ENCODE results near the gene PCID2. TPM values are rescaled to one million over a fixed set of nuclear protein-coding genes. Genes with fewer than 3 reads are reported as not detected.

The PCID2 gene
- total RNA-seq, 1 donor from 2014 or later = 41.5 TPM

DNA sequence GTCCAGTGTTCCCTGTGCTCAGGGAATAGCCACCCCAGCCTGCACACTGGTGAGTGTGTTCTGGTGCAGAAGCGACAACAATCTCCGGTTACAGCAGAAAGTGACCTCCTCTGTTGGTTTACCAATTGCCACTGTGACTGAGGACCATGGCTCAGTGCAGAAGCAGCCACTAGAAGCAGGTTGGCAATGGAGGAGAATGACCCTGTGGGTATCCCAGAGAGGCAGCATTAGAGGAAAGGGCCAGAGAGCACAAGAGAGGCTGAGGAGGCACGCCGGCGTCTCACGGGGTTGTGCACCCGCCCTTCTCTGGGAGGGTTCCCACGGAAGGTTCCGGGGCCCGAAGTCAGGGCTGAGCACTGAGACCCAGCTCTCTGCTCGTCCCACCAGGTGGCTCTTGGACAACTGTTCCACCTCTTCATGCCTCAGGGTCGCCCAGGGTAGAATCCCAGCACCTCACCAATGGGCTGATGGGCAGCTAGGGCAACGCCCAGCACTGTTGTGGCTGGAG, 36.0 kb downstream of the PCID2 start:
- Histone ChIP-seq H3K36me3 (peaks cover 25% of the 10 kb centered on the region), H3K4me1 (no peaks in the 10 kb centered on the region), H3K9me3 (no peaks in the 10 kb centered on the region), H3K27ac (no peak overlapping the region), H3K4me3 (no peak overlapping the region), H3K27me3 (no peaks in the 10 kb centered on the region)
- intact Hi-C loops (cut with DNase I) = no loop called here
- ATAC-seq = no peak
- no peak for DNase-seq
- TF ChIP-seq, protein P1, sequence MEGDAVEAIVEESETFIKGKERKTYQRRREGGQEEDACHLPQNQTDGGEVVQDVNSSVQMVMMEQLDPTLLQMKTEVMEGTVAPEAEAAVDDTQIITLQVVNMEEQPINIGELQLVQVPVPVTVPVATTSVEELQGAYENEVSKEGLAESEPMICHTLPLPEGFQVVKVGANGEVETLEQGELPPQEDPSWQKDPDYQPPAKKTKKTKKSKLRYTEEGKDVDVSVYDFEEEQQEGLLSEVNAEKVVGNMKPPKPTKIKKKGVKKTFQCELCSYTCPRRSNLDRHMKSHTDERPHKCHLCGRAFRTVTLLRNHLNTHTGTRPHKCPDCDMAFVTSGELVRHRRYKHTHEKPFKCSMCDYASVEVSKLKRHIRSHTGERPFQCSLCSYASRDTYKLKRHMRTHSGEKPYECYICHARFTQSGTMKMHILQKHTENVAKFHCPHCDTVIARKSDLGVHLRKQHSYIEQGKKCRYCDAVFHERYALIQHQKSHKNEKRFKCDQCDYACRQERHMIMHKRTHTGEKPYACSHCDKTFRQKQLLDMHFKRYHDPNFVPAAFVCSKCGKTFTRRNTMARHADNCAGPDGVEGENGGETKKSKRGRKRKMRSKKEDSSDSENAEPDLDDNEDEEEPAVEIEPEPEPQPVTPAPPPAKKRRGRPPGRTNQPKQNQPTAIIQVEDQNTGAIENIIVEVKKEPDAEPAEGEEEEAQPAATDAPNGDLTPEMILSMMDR (IDR thresholded peaks at IDR 0.05) = no peak

DNA sequence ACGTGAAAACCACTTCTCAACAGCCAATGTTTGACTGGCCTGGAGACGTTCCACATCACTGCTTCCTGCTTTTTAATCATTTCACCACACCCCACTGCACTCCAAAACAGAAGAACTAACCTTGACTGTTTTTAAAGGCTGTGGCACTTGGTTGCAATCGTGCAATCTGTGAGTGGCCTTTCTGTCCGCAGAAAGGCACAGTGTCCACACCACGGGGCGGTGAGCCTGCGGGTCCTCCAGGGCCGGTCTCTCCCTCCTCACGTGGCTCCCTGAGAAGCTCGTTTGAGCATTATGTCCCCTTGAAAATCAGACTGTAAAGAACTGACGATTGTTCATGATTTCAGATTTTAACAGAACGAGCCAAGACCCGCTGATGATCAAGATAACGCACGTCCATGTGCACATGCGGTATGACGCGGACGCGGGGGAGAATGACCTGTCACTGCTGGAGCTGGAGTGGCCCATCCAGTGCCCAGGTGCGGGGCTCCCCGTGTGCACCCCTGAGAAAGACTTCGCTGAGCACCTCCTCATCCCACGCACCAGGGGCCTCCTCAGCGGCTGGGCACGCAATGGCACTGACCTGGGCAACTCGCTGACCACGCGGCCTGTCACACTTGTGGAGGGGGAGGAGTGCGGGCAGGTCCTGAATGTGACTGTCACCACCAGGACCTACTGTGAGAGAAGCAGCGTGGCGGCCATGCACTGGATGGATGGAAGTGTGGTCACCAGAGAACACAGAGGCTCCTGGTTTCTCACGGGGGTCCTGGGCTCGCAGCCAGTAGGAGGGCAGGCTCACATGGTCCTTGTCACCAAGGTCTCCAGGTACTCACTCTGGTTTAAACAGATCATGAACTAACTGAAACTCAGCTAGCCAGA, 37.0 kb downstream of the PCID2 start:
- no peak for DNase-seq

GRCh38 chr13:113170511-113170910, 38.0 kb downstream of the PCID2 start:
- intact Hi-C loops (cut with DNase I) = no loop called here
- no peaks in the 10 kb centered on the region for H3K27me3 ChIP-seq
- H3K4me1 ChIP-seq = no peaks in the 10 kb centered on the region
- H3K36me3 ChIP-seq = peaks cover 5% of the 10 kb centered on the region
- H3K9me3 ChIP-seq = no peaks in the 10 kb centered on the region
- no peak overlapping the region for H3K4me3 ChIP-seq
- H3K27ac ChIP-seq = no peak overlapping the region
- TF ChIP-seq, protein P1 (IDR thresholded peaks at IDR 0.05) = no peak
- no peak for ATAC-seq
- no peak for DNase-seq

More for the DNA sequence above, 37.0 kb downstream of the PCID2 start:
- no peak for ATAC-seq
- H3K4me1 ChIP-seq = no peaks in the 10 kb centered on the region
- intact Hi-C loops (cut with DNase I) = no loop called here
- H3K4me3 ChIP-seq = no peak overlapping the region
- peaks cover 15% of the 10 kb centered on the region for H3K36me3 ChIP-seq
- no peak overlapping the region for H3K27ac ChIP-seq
- TF ChIP-seq, protein P1 (IDR thresholded peaks at IDR 0.05) = no peak
- H3K9me3 ChIP-seq = no peaks in the 10 kb centered on the region
- no peaks in the 10 kb centered on the region for H3K27me3 ChIP-seq

DNA sequence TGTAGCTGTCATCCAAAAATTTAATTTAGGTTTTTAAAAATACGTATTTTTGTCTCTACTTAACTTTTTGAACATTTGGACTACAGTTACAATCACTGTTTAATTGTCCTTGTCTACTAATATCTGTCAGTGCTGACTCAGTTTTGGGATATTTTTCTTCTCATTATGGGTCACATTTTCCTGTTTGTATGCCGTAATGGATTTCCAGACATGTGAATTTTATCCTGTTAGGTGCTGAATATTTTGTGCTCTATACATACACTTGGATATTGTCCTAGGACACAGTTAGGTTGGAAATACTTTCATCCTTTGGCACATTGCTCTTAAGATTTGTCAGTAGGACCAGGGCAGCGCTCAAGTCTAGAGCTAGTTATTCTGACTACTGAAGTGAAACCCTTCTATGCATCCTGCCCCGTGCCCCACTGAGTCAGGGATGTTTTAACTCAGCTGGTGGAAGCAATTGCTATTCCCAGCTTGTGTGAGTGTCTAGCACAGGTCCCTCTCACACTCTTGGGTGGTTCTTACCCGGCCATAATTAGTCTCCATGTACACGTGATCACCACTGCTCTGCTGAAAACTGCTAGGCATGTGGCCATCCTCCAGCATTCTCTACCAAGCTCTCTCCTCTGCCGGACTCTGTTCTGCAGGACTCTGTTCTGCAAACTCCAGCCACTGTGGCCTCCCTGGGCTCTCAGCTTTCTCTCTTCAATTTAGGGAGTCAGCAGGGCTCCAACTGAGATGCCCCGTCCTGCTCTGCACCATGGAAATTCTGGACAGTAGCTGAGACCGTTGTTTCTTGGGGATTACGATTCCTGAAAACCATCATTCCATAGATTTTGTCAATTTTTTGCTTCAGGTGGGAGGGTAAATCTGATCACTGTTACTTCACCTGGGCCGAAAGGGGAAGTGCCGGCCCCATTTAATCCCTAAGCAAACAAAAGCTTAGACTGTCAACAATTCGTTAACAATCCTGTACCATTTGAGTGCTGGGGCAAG, 38.9 kb downstream of the PCID2 start:
- no peak for ATAC-seq
- Histone ChIP-seq H3K27me3 (no peaks in the 10 kb centered on the region), H3K27ac (no peak overlapping the region), H3K4me1 (no peaks in the 10 kb centered on the region), H3K36me3 (peaks cover 4% of the 10 kb centered on the region), H3K9me3 (no peaks in the 10 kb centered on the region), H3K4me3 (no peak overlapping the region)
- TF ChIP-seq, protein P1 (IDR thresholded peaks at IDR 0.05) = no peak
- no peak for DNase-seq
- intact Hi-C loops (cut with DNase I) = no loop called here

GRCh38 chr13:113168211-113168610, 40.3 kb downstream of the PCID2 start:
- Histone ChIP-seq H3K4me1 (no peaks in the 10 kb centered on the region), H3K27ac (no peak overlapping the region), H3K36me3 (peaks cover 4% of the 10 kb centered on the region), H3K9me3 (no peaks in the 10 kb centered on the region), H3K4me3 (no peak overlapping the region), H3K27me3 (peaks cover 1% of the 10 kb centered on the region)
- intact Hi-C loops (cut with DNase I) = no loop called here
- DNase-seq (no peak), ATAC-seq (no peak)
- TF ChIP-seq, protein P1 (IDR thresholded peaks at IDR 0.05) = no peak

Measured in upper lobe of right lung (tissue), 1 donor.